Activated gamma-delta T cell treated with anti-CD3 and anti-CD28 coated beads, Interleukin-2, amount 50 U/mL, for 16 hours (primary cell): ENCODE data around the gene DYNLRB1.
A peak's percentile ranks its signal among the peaks of the same experiment; 100 is the strongest.
"Not testable (repeated sequence)": the region's sequence is repeated elsewhere in the genome, so short reads cannot be mapped to it uniquely, and the experiment has no call there.

ENCODE experiments used
- DNase-seq: peaks from one replicate; pipeline ENCODE4 v3.0.0-alpha.2; 2020; ENCODE audit warnings: low read depth

Gene DYNLRB1

GRCh38 chr20:34516247-34517113 lies at the start of gene DYNLRB1:
Gene DYNLRB1 (plus strand): TSS chr20:34516422. CDS start chr20:34516459, 37 bp downstream.
- peak; percentile 92 for DNase-seq

GRCh38 chr20:34468951-34469350 lies 47.3 kb upstream of the DYNLRB1 start:
- no peak for DNase-seq

- no peak for DNase-seq
Observed at GRCh38 chr20:34472246-34472925, 43.8 kb upstream of the DYNLRB1 start.

- no peak for DNase-seq
Observed at GRCh38 chr20:34473262-34473883, 42.8 kb upstream of the DYNLRB1 start.

DNA sequence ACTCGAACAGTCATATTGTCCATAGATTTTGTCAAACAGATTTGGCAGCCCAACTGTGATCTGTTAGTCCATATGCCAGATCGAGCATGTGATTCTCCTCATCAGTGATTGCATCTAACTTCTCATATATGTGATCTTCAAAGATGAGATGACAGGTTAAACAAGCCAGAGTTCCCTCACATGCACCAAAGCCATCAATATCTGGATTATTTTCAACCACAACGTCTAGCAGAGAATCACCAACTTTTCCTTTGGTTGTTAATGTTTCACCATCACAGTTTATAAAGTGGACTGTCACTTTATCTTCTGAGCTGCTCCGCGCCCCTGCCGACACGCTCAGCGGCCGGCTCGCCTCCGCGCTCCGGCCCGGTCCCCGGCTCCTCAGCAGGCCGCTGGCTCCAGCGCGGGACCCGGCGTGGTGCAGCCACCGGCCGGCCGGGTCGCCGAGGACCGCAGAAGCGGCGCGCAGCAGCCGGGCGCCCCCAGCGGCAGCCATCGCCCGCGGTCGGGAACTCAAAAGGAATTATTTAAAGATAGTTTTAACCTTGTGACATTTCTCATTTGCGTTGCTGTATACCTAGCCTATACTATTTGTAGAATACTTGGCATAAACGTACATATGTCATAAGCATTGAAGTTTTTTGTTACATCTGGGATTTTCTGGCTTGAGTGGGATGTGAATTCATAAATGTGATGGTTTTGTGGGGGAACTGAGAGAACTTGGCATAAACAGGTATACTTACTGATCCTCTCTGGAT lies 40.1 kb upstream of the DYNLRB1 start:
- no peak for DNase-seq

- DNase-seq: no peak
Observed at GRCh38 chr20:34479627-34480026, 36.6 kb upstream of the DYNLRB1 start.

DNA sequence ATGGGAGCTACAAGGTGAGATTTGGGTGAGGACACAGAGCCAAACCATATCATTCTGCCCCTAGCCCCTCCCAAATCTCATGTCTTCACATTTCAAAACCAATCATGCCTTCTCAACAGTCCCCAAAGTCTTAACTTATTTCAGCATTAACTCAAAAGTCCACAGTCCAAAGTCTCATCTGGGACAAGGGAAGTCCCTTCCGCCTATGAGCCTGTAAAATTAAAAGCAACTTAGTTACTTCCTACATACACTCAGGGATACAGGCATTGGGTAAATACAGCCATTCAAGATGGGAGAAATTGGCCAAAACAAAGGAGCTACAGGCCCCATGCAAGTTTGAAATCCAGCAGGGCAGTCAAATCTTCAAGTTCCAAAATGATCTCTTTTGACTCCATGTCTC lies 34.1 kb upstream of the DYNLRB1 start:
- not testable (repeated sequence) for DNase-seq

- not testable (repeated sequence) for DNase-seq
Observed at GRCh38 chr20:34483585-34484220, 32.5 kb upstream of the DYNLRB1 start.

GRCh38 chr20:34485068-34485634 lies 31.1 kb upstream of the DYNLRB1 start:
- no peak for DNase-seq

DNA sequence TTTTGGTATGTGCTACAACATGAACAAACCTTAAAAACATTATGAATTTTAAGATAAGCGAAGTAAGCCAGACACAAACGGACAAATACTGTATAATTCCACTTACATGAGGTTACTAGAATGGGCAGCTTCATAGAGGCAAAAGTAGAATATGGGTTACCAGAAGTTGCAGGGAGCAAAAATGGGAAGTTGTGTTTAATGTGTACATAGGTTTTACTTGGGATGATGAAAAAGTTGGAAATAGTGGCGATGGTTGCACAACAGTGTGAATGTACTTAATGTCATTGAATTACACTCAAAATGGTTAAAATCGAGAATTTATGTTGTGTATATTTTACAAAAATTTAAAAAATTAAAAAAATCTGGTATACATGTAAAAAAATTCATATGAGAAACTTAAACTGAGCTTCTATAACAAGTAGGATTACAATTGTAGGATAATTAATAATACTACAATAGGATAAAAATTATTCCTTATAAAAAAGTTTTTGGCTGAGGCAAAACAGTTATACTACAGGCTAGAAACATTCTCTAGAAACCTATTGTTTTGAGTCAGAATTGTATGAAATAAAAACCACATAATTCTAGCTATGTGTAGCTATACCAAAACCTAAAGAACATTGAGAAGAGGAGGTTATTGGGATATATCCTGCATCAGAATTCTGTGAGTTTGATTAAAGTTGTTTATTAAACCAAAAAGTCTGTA lies 24.8 kb upstream of the DYNLRB1 start:
- DNase-seq: no peak

GRCh38 chr20:34491932-34492509 lies 24.2 kb upstream of the DYNLRB1 start:
- DNase-seq: no peak

- no peak for DNase-seq
Observed at GRCh38 chr20:34493646-34494045, 22.6 kb upstream of the DYNLRB1 start.

DNA sequence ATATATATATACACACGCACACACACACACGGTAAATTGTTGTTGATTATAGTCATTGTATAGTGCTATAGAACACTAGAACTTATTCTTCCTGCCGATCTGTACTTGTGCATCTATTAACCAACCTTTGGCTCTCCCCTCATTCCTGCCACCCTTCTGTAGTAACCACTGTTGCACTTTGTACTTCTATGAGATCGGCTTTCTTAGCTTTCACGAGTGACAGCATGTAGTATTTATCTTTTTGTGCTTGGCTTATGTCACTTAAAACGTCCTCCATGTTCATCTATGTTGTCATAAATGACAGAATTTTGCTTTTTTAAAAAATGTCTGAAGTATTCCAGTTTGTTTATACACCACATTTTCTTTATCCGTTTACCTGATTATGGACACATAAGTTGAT lies 20.9 kb upstream of the DYNLRB1 start:
- DNase-seq: no peak

DNA sequence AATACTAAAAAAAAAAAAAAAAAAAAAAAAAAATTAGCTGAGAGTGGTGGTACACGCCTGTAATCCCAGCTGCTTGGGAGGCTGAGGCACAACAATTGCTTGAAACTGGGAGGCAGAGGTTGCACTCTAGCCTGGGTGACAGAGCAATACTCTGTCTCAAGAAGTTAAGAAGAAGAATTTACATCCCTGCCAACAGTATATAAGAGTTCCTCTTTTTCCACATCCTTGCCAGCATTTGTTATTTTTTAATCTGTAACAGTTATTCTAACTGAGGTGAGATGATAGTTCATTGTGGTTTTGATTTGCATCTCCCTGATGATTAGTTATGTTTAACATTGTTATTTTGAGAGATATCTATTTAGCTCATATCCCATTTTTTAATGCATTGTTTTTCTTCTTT lies 20.3 kb upstream of the DYNLRB1 start:
- DNase-seq: no peak

- not testable (repeated sequence) for DNase-seq
Observed at GRCh38 chr20:34497596-34497995, 18.6 kb upstream of the DYNLRB1 start.

- no peak for DNase-seq
Observed at GRCh38 chr20:34500823-34501222, 15.4 kb upstream of the DYNLRB1 start.

DNA sequence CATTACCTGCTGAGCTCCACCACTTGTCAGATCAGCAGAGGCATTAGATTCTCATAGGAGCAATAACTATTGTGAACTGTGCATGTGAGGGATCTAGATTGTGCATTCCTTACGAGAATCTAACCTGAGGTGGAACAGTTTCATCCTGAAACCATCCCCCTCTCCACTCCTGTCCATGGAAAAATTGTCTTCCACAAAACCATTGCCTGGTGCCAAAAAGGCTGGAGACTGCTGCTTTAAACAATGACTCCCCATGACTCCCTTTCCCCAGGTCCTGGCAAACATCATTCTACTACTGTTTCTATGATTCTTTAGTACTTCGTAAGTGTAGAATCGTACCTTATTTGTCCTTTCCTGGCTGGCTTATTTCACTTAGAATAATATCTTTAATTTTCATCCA lies 9.7 kb upstream of the DYNLRB1 start:
- DNase-seq: no peak

- DNase-seq: no peak
Observed at GRCh38 chr20:34507702-34508413, 8.4 kb upstream of the DYNLRB1 start.

- no peak for DNase-seq
Observed at GRCh38 chr20:34510575-34510974, 5.6 kb upstream of the DYNLRB1 start.

- DNase-seq: no peak
Observed at GRCh38 chr20:34511891-34512265, 4.3 kb upstream of the DYNLRB1 start.
